Epidermal melanocyte (primary cell): Measurements from ENCODE around the gene HLA-A.
"Not testable (repeated sequence)": the region's sequence is repeated elsewhere in the genome, so short reads cannot be mapped to it uniquely, and the experiment has no call there.

ENCODE experiments used
- DNase-seq: peaks from one replicate; pipeline ENCODE4 v3.0.0; 2011; ENCODE audit warnings: low spot score; ENCODE audit not compliant: insufficient read length

HLA-A gene

GRCh38 chr6:29959467-29959866 is 17.1 kb downstream of the HLA-A start:
- no peak for DNase-seq

GRCh38 chr6:29961966-29962365 is 19.6 kb downstream of the HLA-A start:
- no peak for DNase-seq

GRCh38 chr6:29963697-29964096 is 21.4 kb downstream of the HLA-A start:
- not testable (repeated sequence) for DNase-seq

- DNase-seq = no peak
These were observed 22.2 kb downstream of the HLA-A start for GRCh38 chr6:29964518-29964886.

GRCh38 chr6:29964887-29965562 is 22.7 kb downstream of the HLA-A start:
- DNase-seq = peak; percentile 50

GRCh38 chr6:29965563-29965872 is 23.2 kb downstream of the HLA-A start:
- no peak for DNase-seq

- DNase-seq = peak; percentile 76
These were observed 23.7 kb downstream of the HLA-A start for GRCh38 chr6:29965873-29966601.

GRCh38 chr6:29967379-29968010 is 25.2 kb downstream of the HLA-A start:
- DNase-seq = no peak

GRCh38 chr6:29968130-29968529 is 25.8 kb downstream of the HLA-A start:
- DNase-seq = no peak

- no peak for DNase-seq
These were observed 26.6 kb downstream of the HLA-A start for GRCh38 chr6:29968905-29969304.

- DNase-seq = no peak
These were observed 28.4 kb downstream of the HLA-A start for GRCh38 chr6:29970711-29971110.

- DNase-seq = no peak
These were observed 32.7 kb downstream of the HLA-A start for GRCh38 chr6:29974901-29975560.

GRCh38 chr6:29975561-29975907 is 33.2 kb downstream of the HLA-A start:
- no peak for DNase-seq

GRCh38 chr6:29976253-29976587 is 33.9 kb downstream of the HLA-A start:
- no peak for DNase-seq

- DNase-seq = peak; percentile 42
These were observed 34.5 kb downstream of the HLA-A start for GRCh38 chr6:29976588-29977424.

- no peak for DNase-seq
These were observed 35.0 kb downstream of the HLA-A start for GRCh38 chr6:29977425-29977727.

GRCh38 chr6:29980013-29980412 is 37.7 kb downstream of the HLA-A start:
- not testable (repeated sequence) for DNase-seq

GRCh38 chr6:29980511-29980910 is 38.2 kb downstream of the HLA-A start:
- no peak for DNase-seq

GRCh38 chr6:29981211-29981812 is 39.0 kb downstream of the HLA-A start:
- no peak for DNase-seq

- no peak for DNase-seq
These were observed 39.8 kb downstream of the HLA-A start for GRCh38 chr6:29982097-29982496.

- no peak for DNase-seq
These were observed 41.9 kb downstream of the HLA-A start for GRCh38 chr6:29984232-29984631.
